Spinal cord (tissue), 10 donors: ENCODE measurements around the gene FAM83C. TPM values are rescaled to one million over a fixed set of nuclear protein-coding genes. Genes with fewer than 3 reads are reported as not detected.
A peak's percentile ranks its signal among the peaks of the same experiment; 100 is the strongest.

Experiments
- DNase-seq, 6 donors: peaks; one replicate each; pipeline versions ENCODE4 v3.0.0 to v3.0.0-alpha.2; 2013 to 2015; ENCODE audit warnings: low spot score in 6 of 6, low read depth in 4 of 6
- H3K27ac ChIP-seq: one replicate; pipeline ENCODE4 v1.5.1; 2013; ENCODE audit warnings: low read depth, low read length, control low read depth
- H3K27me3 ChIP-seq: one replicate; pipeline ENCODE4 v1.6.1; 2013; ENCODE audit warnings: low read length; ENCODE audit not compliant: control insufficient read depth, insufficient read depth
- H3K36me3 ChIP-seq: one replicate; pipeline ENCODE4 v1.6.1; 2013; ENCODE audit warnings: low read length; ENCODE audit not compliant: control insufficient read depth, insufficient read depth
- H3K4me1 ChIP-seq: one replicate; pipeline ENCODE4 v1.6.1; 2013; ENCODE audit warnings: low read length; ENCODE audit not compliant: control insufficient read depth, insufficient read depth
- H3K4me3 ChIP-seq: one replicate; pipeline ENCODE4 v1.5.1; 2013; ENCODE audit warnings: low read depth, low read length, control low read depth
- H3K9me3 ChIP-seq: one replicate; pipeline ENCODE4 v1.6.1; 2013; ENCODE audit warnings: low read length; ENCODE audit not compliant: control insufficient read depth, insufficient read depth
- WGBS: methylation state at CpG from one replicate; pipeline ENCODE4 v1.1.5; 2013; ENCODE audit warnings: missing lambda C conversion rate; ENCODE audit not compliant: insufficient coverage; 5-methylcytosine and 5-hydroxymethylcytosine counted together
- polyA plus RNA-seq, 2 donors: library from polyadenylated mRNA; unstranded; fragments of 120-200 nt; gene quantifications; one replicate each; pipeline ENCODE4 v1.2.1, GENCODE V29; 2013; ENCODE audit not compliant: insufficient read length in 2 of 2
- total RNA-seq, 2 donors: library from RNA; depleted of rRNA in 1 of 2; stranded (reverse); fragments of 120-200 nt in 1 of 2; fragments of >200 nt in 1 of 2; gene quantifications; one replicate each; pipeline versions ENCODE4 v1.2.3 to v1.2.4, GENCODE V29; 2013 to 2014
- donor health status: healthy.

FAM83C gene
- total and polyA plus RNA-seq, 4 donors: 0.05 TPM; not detected in 3

- H3K4me1 ChIP-seq: no peaks in the 10 kb centered on the region
- H3K9me3 ChIP-seq: no peaks in the 10 kb centered on the region
- no peaks in the 10 kb centered on the region for H3K27me3 ChIP-seq
- no CpG with 5 or more reads among the region's 2 CpGs for WGBS
- no peak overlapping the region for H3K4me3 ChIP-seq
- peak in 1 of 6 donors; percentile 61 for DNase-seq
- peaks cover 27% of the 10 kb centered on the region for H3K36me3 ChIP-seq
- H3K27ac ChIP-seq: no peak overlapping the region
Observed at GRCh38 chr20:35243986-35244385, 48.2 kb downstream of the FAM83C start.

- H3K27me3 ChIP-seq: no peaks in the 10 kb centered on the region
- H3K9me3 ChIP-seq: no peaks in the 10 kb centered on the region
- no CpG with 5 or more reads among the region's 2 CpGs for WGBS
- H3K27ac ChIP-seq: no peak overlapping the region
- H3K36me3 ChIP-seq: peaks cover 22% of the 10 kb centered on the region
- no peak overlapping the region for H3K4me3 ChIP-seq
- no peak for DNase-seq
- no peaks in the 10 kb centered on the region for H3K4me1 ChIP-seq
Observed at GRCh38 chr20:35243317-35243716, 48.9 kb downstream of the FAM83C start.

- H3K4me1 ChIP-seq: no peaks in the 10 kb centered on the region
- WGBS: no CpG with 5 or more reads among the region's 2 CpGs
- DNase-seq: no peak
- no peak overlapping the region for H3K4me3 ChIP-seq
- H3K36me3 ChIP-seq: peaks cover 6% of the 10 kb centered on the region
- no peaks in the 10 kb centered on the region for H3K27me3 ChIP-seq
- no peak overlapping the region for H3K27ac ChIP-seq
- no peaks in the 10 kb centered on the region for H3K9me3 ChIP-seq
Observed at GRCh38 chr20:35240811-35241293, 51.4 kb downstream of the FAM83C start.

- Histone ChIP-seq H3K9me3 (no peaks in the 10 kb centered on the region), H3K4me3 (no peak overlapping the region), H3K27ac (no peak overlapping the region), H3K36me3 (peaks cover 8% of the 10 kb centered on the region), H3K27me3 (no peaks in the 10 kb centered on the region), H3K4me1 (no peaks in the 10 kb centered on the region)
- DNase-seq: no peak
- WGBS: 90% methylated on average over 4 of the region's 5 CpGs
Observed at GRCh38 chr20:35240083-35240810, 52.0 kb downstream of the FAM83C start.

GRCh38 chr20:35238735-35239134 is 53.5 kb downstream of the FAM83C start:
- H3K4me3 ChIP-seq: no peak overlapping the region
- no peaks in the 10 kb centered on the region for H3K27me3 ChIP-seq
- H3K4me1 ChIP-seq: no peaks in the 10 kb centered on the region
- H3K36me3 ChIP-seq: peaks cover 8% of the 10 kb centered on the region
- H3K27ac ChIP-seq: no peak overlapping the region
- DNase-seq: no peak
- 94% methylated on average over 2 of the region's 5 CpGs for WGBS
- H3K9me3 ChIP-seq: no peaks in the 10 kb centered on the region

- no peaks in the 10 kb centered on the region for H3K27me3 ChIP-seq
- no peak overlapping the region for H3K27ac ChIP-seq
- no peaks in the 10 kb centered on the region for H3K4me1 ChIP-seq
- whole genome bisulfite sequencing: 94% methylated on average over 3 of the region's 4 CpGs
- DNase-seq: no peak
- no peaks in the 10 kb centered on the region for H3K9me3 ChIP-seq
- peaks cover 8% of the 10 kb centered on the region for H3K36me3 ChIP-seq
- H3K4me3 ChIP-seq: no peak overlapping the region
Observed at GRCh38 chr20:35238170-35238569, 54.1 kb downstream of the FAM83C start.

GRCh38 chr20:35237486-35237885 is 54.7 kb downstream of the FAM83C start:
- no peak overlapping the region for H3K4me3 ChIP-seq
- no peaks in the 10 kb centered on the region for H3K4me1 ChIP-seq
- no peaks in the 10 kb centered on the region for H3K9me3 ChIP-seq
- H3K27me3 ChIP-seq: no peaks in the 10 kb centered on the region
- peaks cover 8% of the 10 kb centered on the region for H3K36me3 ChIP-seq
- DNase-seq: no peak
- H3K27ac ChIP-seq: no peak overlapping the region

GRCh38 chr20:35235881-35236280 is 56.3 kb downstream of the FAM83C start:
- no peaks in the 10 kb centered on the region for H3K9me3 ChIP-seq
- 93% methylated on average over 3 of the region's 6 CpGs for WGBS
- no peak for DNase-seq
- H3K27ac ChIP-seq: no peak overlapping the region
- peaks cover 8% of the 10 kb centered on the region for H3K36me3 ChIP-seq
- H3K4me1 ChIP-seq: no peaks in the 10 kb centered on the region
- no peaks in the 10 kb centered on the region for H3K27me3 ChIP-seq
- H3K4me3 ChIP-seq: no peak overlapping the region
